NCI-H226 (cell line): ENCODE measurements around the gene GASK1A.
A peak's percentile ranks its signal among the peaks of the same experiment; 100 is the strongest.

Source experiments
- DNase-seq: peaks from one replicate; pipeline ENCODE4 v3.0.0-alpha.2; 2015

GASK1A gene

GRCh38 chr3:42983927-42984326 lies 4.8 kb downstream of the GASK1A start:
- DNase-seq, result no peak

GRCh38 chr3:42984701-42985100 lies 5.6 kb downstream of the GASK1A start:
- no peak for DNase-seq

GRCh38 chr3:42988097-42988496 lies 9.0 kb downstream of the GASK1A start:
- no peak for DNase-seq

- no peak for DNase-seq
Observed at GRCh38 chr3:42988566-42988965, 9.5 kb downstream of the GASK1A start.

GRCh38 chr3:42991341-42992315 lies 12.5 kb downstream of the GASK1A start:
- DNase-seq, result no peak

- no peak for DNase-seq
Observed at GRCh38 chr3:42994595-42994994, 15.5 kb downstream of the GASK1A start.

GRCh38 chr3:42996021-42996420 lies 16.9 kb downstream of the GASK1A start:
- DNase-seq, result no peak

- no peak for DNase-seq
Observed at GRCh38 chr3:42996633-42997075, 17.5 kb downstream of the GASK1A start.

GRCh38 chr3:42999212-42999611 lies 20.1 kb downstream of the GASK1A start:
- no peak for DNase-seq

- DNase-seq, result no peak
Observed at GRCh38 chr3:42999632-43000031, 20.5 kb downstream of the GASK1A start.

- DNase-seq, result no peak
Observed at GRCh38 chr3:43000387-43000786, 21.3 kb downstream of the GASK1A start.

- peak; percentile 34 for DNase-seq
Observed at GRCh38 chr3:43001094-43001553, 22.0 kb downstream of the GASK1A start.

- no peak for DNase-seq
Observed at GRCh38 chr3:43001556-43002121, 22.5 kb downstream of the GASK1A start.

- no peak for DNase-seq
Observed at GRCh38 chr3:43004282-43004681, 25.2 kb downstream of the GASK1A start.

- no peak for DNase-seq
Observed at GRCh38 chr3:43005253-43005652, 26.1 kb downstream of the GASK1A start.

- no peak for DNase-seq
Observed at GRCh38 chr3:43005981-43006380, 26.9 kb downstream of the GASK1A start.

GRCh38 chr3:43006825-43007224 lies 27.7 kb downstream of the GASK1A start:
- DNase-seq, result no peak

GRCh38 chr3:43009547-43009946 lies 30.4 kb downstream of the GASK1A start:
- no peak for DNase-seq

- no peak for DNase-seq
Observed at GRCh38 chr3:43010638-43011037, 31.5 kb downstream of the GASK1A start.

- no peak for DNase-seq
Observed at GRCh38 chr3:43011638-43012037, 32.5 kb downstream of the GASK1A start.

- no peak for DNase-seq
Observed at GRCh38 chr3:43012174-43012573, 33.1 kb downstream of the GASK1A start.

- DNase-seq, result no peak
Observed at GRCh38 chr3:43013256-43013655, 34.1 kb downstream of the GASK1A start.

- DNase-seq, result no peak
Observed at GRCh38 chr3:43013743-43014155, 34.6 kb downstream of the GASK1A start.

GRCh38 chr3:43014241-43014640 lies 35.1 kb downstream of the GASK1A start:
- DNase-seq, result no peak
